Smooth muscle cell (in vitro differentiated cells): ENCODE measurements around the gene SZRD1. TPM values are rescaled to one million over a fixed set of nuclear protein-coding genes. Genes with fewer than 3 reads are reported as not detected.

Experiments
- DNase-seq: peaks from one replicate; lab custom pipeline; 2025; ENCODE audit not compliant: unreplicated experiment; lab: John Stamatoyannopoulos, UW
- H2AFZ ChIP-seq: fragments of 200-600 bp; sonication (generic); 2 replicates; pipeline ENCODE4 v1.6.0; 2016; ENCODE audit warnings: antibody characterized with exemption, low read depth, mild to moderate bottlenecking
- H3F3A ChIP-seq: fragments of 200-600 bp; sonication (generic); 2 replicates; pipeline ENCODE4 v1.6.0; 2017; ENCODE audit warnings: antibody characterized with exemption, low read depth
- H3K27ac ChIP-seq: fragments of 200-600 bp; sonication (generic); 2 replicates; pipeline ENCODE4 v1.5.1; 2016; ENCODE audit warnings: low read depth, mild to moderate bottlenecking
- H3K27me3 ChIP-seq: fragments of 200-600 bp; sonication (generic); 2 replicates; pipeline ENCODE4 v1.6.1; 2016; ENCODE audit warnings: low read depth, mild to moderate bottlenecking
- H3K36me3 ChIP-seq: fragments of 200-600 bp; sonication (generic); 2 replicates; pipeline ENCODE4 v1.5.1; 2016; ENCODE audit warnings: low read depth
- H3K4me1 ChIP-seq: fragments of 200-600 bp; sonication (generic); 2 replicates; pipeline ENCODE4 v1.5.1; 2016; ENCODE audit warnings: low read depth
- H3K4me2 ChIP-seq: fragments of 200-600 bp; sonication (generic); 2 replicates; pipeline ENCODE4 v1.6.0; 2016; ENCODE audit warnings: mild to moderate bottlenecking
- H3K4me3 ChIP-seq: fragments of 200-600 bp; sonication (generic); 2 replicates; pipeline ENCODE4 v1.5.1; 2016; ENCODE audit warnings: mild to moderate bottlenecking
- H3K79me2 ChIP-seq: fragments of 200-600 bp; sonication (generic); 2 replicates; pipeline ENCODE4 v1.6.0; 2016; ENCODE audit warnings: low read depth, mild to moderate bottlenecking
- H3K9ac ChIP-seq: fragments of 200-600 bp; sonication (generic); 2 replicates; pipeline ENCODE4 v1.6.0; 2016; ENCODE audit warnings: low read depth
- H3K9me3 ChIP-seq: fragments of 200-600 bp; sonication (generic); replicated peaks from 2 replicates; pipeline ENCODE4 v1.5.1; 2016; ENCODE audit warnings: low read depth
- H4K20me1 ChIP-seq: fragments of 200-600 bp; sonication (generic); 2 replicates; pipeline ENCODE4 v1.6.0; 2016; ENCODE audit warnings: low read depth
- WGBS: methylation state at CpG from one replicate; pipeline ENCODE4 v1.1.7; 2016; ENCODE audit warnings: low lambda C conversion rate; 5-methylcytosine and 5-hydroxymethylcytosine counted together
- polyA plus RNA-seq: library from polyadenylated mRNA; unstranded; fragments of >200 nt; fragmentation: Nextera tagmentation; extraction: Ambion mirVana; gene quantifications from 2 replicates; pipeline ENCODE4 v1.2.1, GENCODE V29; 2016
- total RNA-seq: library from RNA; depleted of rRNA; stranded (reverse); fragments of >200 nt; gene quantifications from 2 replicates; pipeline ENCODE4 v1.2.3, GENCODE V29; 2014
- TF ChIP-seq, protein P1 (sequence below): fragments of 200-600 bp; sonication (generic); IDR thresholded peaks from 2 replicates; pipeline ENCODE4 v1.5.1; 2017; ENCODE audit warnings: borderline replicate concordance, mild to moderate bottlenecking, antibody characterized with exemption; ENCODE audit not compliant: insufficient read depth, poor library complexity, severe bottlenecking

SZRD1 gene
- total and polyA plus RNA-seq, 2 experiments from 2014 or later: 45.3 to 56.4 TPM

- WGBS: 49% methylated on average over 7 of the region's 7 CpGs
- peaks cover 4% of the 10 kb centered on the region for H3K4me1 ChIP-seq
- peaks cover 37% of the 10 kb centered on the region for H3K79me2 ChIP-seq
- peak overlapping the region; percentile 92 for H3K4me2 ChIP-seq
- H3K27ac ChIP-seq: no peak overlapping the region
- H4K20me1 ChIP-seq: peaks cover 8% of the 10 kb centered on the region
- H3K36me3 ChIP-seq: peaks cover 3% of the 10 kb centered on the region
- TF ChIP-seq, protein P1, sequence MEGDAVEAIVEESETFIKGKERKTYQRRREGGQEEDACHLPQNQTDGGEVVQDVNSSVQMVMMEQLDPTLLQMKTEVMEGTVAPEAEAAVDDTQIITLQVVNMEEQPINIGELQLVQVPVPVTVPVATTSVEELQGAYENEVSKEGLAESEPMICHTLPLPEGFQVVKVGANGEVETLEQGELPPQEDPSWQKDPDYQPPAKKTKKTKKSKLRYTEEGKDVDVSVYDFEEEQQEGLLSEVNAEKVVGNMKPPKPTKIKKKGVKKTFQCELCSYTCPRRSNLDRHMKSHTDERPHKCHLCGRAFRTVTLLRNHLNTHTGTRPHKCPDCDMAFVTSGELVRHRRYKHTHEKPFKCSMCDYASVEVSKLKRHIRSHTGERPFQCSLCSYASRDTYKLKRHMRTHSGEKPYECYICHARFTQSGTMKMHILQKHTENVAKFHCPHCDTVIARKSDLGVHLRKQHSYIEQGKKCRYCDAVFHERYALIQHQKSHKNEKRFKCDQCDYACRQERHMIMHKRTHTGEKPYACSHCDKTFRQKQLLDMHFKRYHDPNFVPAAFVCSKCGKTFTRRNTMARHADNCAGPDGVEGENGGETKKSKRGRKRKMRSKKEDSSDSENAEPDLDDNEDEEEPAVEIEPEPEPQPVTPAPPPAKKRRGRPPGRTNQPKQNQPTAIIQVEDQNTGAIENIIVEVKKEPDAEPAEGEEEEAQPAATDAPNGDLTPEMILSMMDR: no peak
- H3K27me3 ChIP-seq: no peaks in the 10 kb centered on the region
- DNase-seq: no peak
- peak overlapping the region; percentile 81 for H3K4me3 ChIP-seq
- H3K9me3 ChIP-seq: no peaks in the 10 kb centered on the region
- H2AFZ ChIP-seq: peak overlapping the region; percentile 56
- H3K9ac ChIP-seq: no peak overlapping the region
- H3F3A ChIP-seq: no peaks in the 10 kb centered on the region
Measured at GRCh38 chr1:16440131-16440469, 73.1 kb downstream of the SZRD1 start.

DNA sequence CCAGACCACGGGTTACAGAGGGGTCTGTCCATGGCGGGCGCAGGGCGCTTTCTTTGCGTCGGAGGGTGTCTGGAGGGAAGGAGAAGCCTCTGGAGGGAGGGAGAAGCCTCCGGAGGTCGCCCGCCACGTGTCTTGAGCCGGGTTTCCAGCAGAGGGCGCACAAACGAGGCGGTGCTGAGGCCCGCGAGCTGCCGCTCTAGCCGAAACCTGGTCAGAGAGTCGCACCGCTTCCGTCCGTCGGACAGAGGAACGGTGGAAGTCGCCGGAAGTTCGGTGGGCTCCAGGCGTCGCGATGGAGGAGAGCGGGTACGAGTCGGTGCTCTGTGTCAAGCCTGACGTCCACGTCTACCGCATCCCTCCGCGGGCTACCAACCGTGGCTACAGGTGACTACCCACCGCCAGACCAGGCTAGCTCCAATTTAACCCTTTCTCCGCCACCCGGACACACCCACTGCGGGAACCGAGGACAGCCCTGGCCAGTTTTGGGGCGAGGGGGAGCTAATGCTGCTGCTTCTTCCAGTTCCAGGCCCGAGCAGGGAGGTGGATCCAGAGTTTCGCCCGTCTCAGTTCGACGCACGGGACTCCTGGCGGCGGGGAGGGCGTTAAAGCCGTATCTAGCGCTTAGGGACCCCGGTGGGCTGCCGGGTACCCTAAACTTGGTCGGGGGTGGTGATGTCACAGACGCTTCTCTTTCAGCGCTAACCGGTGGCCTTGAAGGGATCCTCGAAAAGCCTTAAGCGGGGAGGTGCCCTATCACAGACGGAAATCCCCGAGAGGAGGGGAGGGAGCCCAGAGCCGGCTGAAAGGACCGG is 73.6 kb downstream of the SZRD1 start, which contains the start of gene NECAP2:
NECAP2 (plus strand) TSS at position 255 of the 812 bp plus-strand sequence; CDS start at position 293, 38 bp downstream.
- peaks cover 8% of the 10 kb centered on the region for H4K20me1 ChIP-seq
- H2AFZ ChIP-seq: peak within 1 kb of the TSS; percentile 56
- no peaks in the 10 kb centered on the region for H3F3A ChIP-seq
- TF ChIP-seq, protein P1: peak; percentile 84
- peak within 1 kb of the TSS; percentile 81 for H3K4me3 ChIP-seq
- peaks cover 3% of the 10 kb centered on the region for H3K36me3 ChIP-seq
- peak; percentile 85 for DNase-seq
- under 1% methylated on average over 68 of the region's 68 CpGs for WGBS
- H3K4me2 ChIP-seq: peak within 1 kb of the TSS; percentile 92
- peaks cover 4% of the 10 kb centered on the region for H3K4me1 ChIP-seq
- peaks cover 37% of the 10 kb centered on the region for H3K79me2 ChIP-seq
- no peaks in the 10 kb centered on the region for H3K27me3 ChIP-seq
- H3K9ac ChIP-seq: peak within 1 kb of the TSS; percentile 92
- H3K9me3 ChIP-seq: no peaks in the 10 kb centered on the region
- peak within 1 kb of the TSS; percentile 54 for H3K27ac ChIP-seq

DNA sequence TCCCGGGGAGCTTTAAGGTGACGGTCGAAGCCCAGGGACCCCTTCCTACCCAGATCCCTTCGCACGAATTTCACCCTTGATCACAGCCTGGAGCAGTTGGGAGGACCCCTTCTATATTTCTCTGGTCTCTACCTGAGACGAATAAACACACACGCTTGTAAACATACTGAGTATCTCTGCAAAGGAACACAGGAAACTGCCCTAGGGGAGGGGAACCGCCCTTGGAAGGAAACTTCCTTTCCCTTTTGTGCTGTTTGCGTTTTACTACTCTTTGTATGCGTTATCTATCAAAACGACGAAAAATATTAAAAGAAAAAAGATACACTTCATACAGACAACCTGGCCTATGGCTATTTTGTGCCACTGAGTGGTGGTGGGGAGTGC is 74.2 kb downstream of the SZRD1 start:
- TF ChIP-seq, protein P1: no peak
- Histone ChIP-seq H3K27ac (peak overlapping the region; percentile 54), H3K27me3 (no peaks in the 10 kb centered on the region), H3K9me3 (no peaks in the 10 kb centered on the region), H2AFZ (peak overlapping the region; percentile 17), H3K4me3 (peak overlapping the region; percentile 81), H3K4me1 (peaks cover 4% of the 10 kb centered on the region), H4K20me1 (peaks cover 14% of the 10 kb centered on the region), H3F3A (no peaks in the 10 kb centered on the region), H3K4me2 (peak overlapping the region; percentile 92), H3K79me2 (peaks cover 37% of the 10 kb centered on the region), H3K36me3 (peaks cover 3% of the 10 kb centered on the region), H3K9ac (peak overlapping the region; percentile 92)
- 3% methylated on average over 12 of the region's 12 CpGs for WGBS
- no peak for DNase-seq
